Loucy (cell line): Measurements from ENCODE around the gene CNTN4.

Experiments used
- H2AFZ ChIP-seq: fragments of 200-600 bp; sonication (generic); 2 replicates; pipeline ENCODE4 v1.6.0; 2016; ENCODE audit warnings: antibody characterized with exemption, mild to moderate bottlenecking, low read length, moderate library complexity
- H3F3A ChIP-seq: fragments of 200-600 bp; 2 replicates; pipeline ENCODE4 v1.6.0; 2016; ENCODE audit warnings: antibody characterized with exemption, low read depth, mild to moderate bottlenecking
- H3K27me3 ChIP-seq: fragments of 200-600 bp; sonication (generic); 2 replicates; pipeline ENCODE4 v1.6.1; 2014; ENCODE audit warnings: low read length, mild to moderate bottlenecking; ENCODE audit not compliant: insufficient read depth, poor library complexity, severe bottlenecking
- H3K36me3 ChIP-seq: fragments of 200-600 bp; sonication (generic); 2 replicates; pipeline ENCODE4 v1.6.1; 2016; ENCODE audit warnings: low read length; ENCODE audit not compliant: insufficient read depth
- H3K4me1 ChIP-seq: fragments of 200-600 bp; sonication (generic); 2 replicates; pipeline ENCODE4 v1.5.1; 2014; ENCODE audit warnings: low read length, mild to moderate bottlenecking; ENCODE audit not compliant: insufficient read depth, poor library complexity, severe bottlenecking
- H3K4me2 ChIP-seq: fragments of 200-600 bp; sonication (generic); 2 replicates; pipeline ENCODE4 v1.6.0; 2014; ENCODE audit warnings: antibody characterized with exemption, low read length, low read depth, mild to moderate bottlenecking; ENCODE audit not compliant: poor library complexity, severe bottlenecking
- H3K4me3 ChIP-seq: fragments of 200-600 bp; sonication (generic); 2 replicates; pipeline ENCODE4 v1.5.1; 2014; ENCODE audit warnings: low read length, mild to moderate bottlenecking, mixed read lengths; ENCODE audit not compliant: poor library complexity, severe bottlenecking
- H3K79me2 ChIP-seq: fragments of 200-600 bp; sonication (generic); 2 replicates; pipeline ENCODE4 v1.6.1; 2014; ENCODE audit warnings: low read length; ENCODE audit not compliant: insufficient read depth
- H3K9ac ChIP-seq: fragments of 200-600 bp; sonication (generic); 2 replicates; pipeline ENCODE4 v1.6.0; 2014; ENCODE audit warnings: mild to moderate bottlenecking, low read depth, low read length, moderate library complexity; ENCODE audit not compliant: poor library complexity, severe bottlenecking
- H3K9me2 ChIP-seq: fragments of 200-600 bp; sonication (generic); replicated peaks from 2 replicates; pipeline ENCODE4 v1.6.1; 2016; ENCODE audit warnings: low read depth, low read length, mixed read lengths
- H3K9me3 ChIP-seq: fragments of 200-600 bp; sonication (generic); 2 replicates; pipeline ENCODE4 v1.6.1; 2014; ENCODE audit warnings: mild to moderate bottlenecking, antibody characterized with exemption, low read length, low read depth; ENCODE audit not compliant: insufficient read depth
- H4K20me1 ChIP-seq: fragments of 200-600 bp; sonication (generic); 2 replicates; pipeline ENCODE4 v1.6.0; 2014; ENCODE audit warnings: antibody characterized with exemption, low read length, mild to moderate bottlenecking; ENCODE audit not compliant: insufficient read depth, poor library complexity, severe bottlenecking
- EZH2phosphoT487 ChIP-seq: fragments of 200-600 bp; IDR thresholded peaks from 2 replicates; pipeline ENCODE4 v1.6.1; 2018; ENCODE audit warnings: antibody characterized with exemption, mild to moderate bottlenecking, moderate library complexity, borderline replicate concordance
- TF ChIP-seq, protein P1 (sequence below): fragments of 200-600 bp; sonication (generic); conservative IDR thresholded peaks from 2 replicates; pipeline ENCODE4 v1.5.1; 2014; ENCODE audit warnings: mild to moderate bottlenecking, antibody characterized with exemption, low read length

The CNTN4 gene

DNA sequence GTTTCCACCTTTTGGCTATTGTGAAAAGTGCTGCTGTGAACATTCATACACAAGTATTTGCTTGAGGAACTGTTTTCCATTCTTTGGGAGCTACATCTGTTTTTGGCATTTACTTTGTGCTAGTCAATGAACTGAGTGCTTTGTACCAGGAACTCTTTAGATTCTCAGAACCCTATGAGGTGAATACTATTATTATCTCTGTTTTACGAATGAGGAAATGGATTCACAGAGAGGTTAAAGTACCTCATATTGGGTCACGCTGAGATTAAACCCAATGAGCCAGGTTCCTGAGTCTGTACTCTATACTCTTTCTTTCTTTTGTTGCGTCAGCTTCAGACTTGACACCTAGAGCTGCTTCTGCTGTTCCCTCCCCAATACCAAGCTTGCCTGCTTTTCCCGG, 358.1 kb downstream of the CNTN4 start:
- Histone ChIP-seq H3F3A (no peaks in the 10 kb centered on the region), H3K4me2 (no peak overlapping the region), H3K27me3 (no peaks in the 10 kb centered on the region), H3K9me2 (no peaks in the 10 kb centered on the region), H3K4me3 (no peak overlapping the region), H3K36me3 (no peaks in the 10 kb centered on the region), H4K20me1 (no peaks in the 10 kb centered on the region), H3K79me2 (no peaks in the 10 kb centered on the region), H2AFZ (no peak overlapping the region), H3K9me3 (no peaks in the 10 kb centered on the region), H3K4me1 (no peaks in the 10 kb centered on the region), H3K9ac (no peak overlapping the region)
- TF ChIP-seq EZH2phosphoT487 = no peak
- TF ChIP-seq, protein P1, sequence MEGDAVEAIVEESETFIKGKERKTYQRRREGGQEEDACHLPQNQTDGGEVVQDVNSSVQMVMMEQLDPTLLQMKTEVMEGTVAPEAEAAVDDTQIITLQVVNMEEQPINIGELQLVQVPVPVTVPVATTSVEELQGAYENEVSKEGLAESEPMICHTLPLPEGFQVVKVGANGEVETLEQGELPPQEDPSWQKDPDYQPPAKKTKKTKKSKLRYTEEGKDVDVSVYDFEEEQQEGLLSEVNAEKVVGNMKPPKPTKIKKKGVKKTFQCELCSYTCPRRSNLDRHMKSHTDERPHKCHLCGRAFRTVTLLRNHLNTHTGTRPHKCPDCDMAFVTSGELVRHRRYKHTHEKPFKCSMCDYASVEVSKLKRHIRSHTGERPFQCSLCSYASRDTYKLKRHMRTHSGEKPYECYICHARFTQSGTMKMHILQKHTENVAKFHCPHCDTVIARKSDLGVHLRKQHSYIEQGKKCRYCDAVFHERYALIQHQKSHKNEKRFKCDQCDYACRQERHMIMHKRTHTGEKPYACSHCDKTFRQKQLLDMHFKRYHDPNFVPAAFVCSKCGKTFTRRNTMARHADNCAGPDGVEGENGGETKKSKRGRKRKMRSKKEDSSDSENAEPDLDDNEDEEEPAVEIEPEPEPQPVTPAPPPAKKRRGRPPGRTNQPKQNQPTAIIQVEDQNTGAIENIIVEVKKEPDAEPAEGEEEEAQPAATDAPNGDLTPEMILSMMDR = no peak

DNA sequence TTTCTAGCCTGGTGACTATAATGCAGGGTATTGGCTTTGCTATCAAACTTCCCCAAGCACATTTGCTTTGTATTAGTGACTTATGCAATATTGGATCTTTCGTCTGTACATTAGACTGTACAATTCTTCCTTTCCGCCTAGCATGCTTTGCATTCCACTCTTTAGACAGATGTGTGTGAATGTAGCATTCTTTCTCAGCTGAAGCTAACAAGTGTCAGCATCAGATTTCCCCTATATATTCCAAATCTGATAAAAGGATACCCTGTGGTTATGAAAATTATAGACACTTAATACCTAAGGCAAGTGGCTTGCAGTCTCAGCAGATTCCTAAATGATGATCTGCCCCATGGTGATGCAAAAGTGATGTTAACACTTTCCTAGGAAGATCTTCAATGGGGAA, 360.1 kb downstream of the CNTN4 start:
- H3K9me3 ChIP-seq = no peaks in the 10 kb centered on the region
- no peak overlapping the region for H3K4me3 ChIP-seq

DNA sequence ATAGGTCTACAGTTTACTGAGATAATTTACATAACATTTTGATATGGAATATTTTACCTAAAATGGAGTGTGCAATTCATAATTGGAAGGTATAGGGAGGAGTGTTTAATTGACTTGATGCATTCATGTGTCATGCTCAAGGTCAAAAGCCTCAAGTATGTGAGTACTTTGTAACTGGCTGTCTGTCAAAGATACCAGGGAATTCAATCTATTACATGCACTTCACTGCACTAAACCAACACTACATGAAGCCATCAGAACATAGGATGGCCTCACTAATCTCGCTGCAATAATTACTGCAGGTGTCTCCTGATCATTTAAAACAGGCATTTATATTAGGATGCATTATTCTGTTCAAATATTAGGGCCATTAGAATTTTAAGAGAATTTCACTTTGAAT, 367.2 kb downstream of the CNTN4 start:
- no peaks in the 10 kb centered on the region for H3K27me3 ChIP-seq
- H4K20me1 ChIP-seq = no peaks in the 10 kb centered on the region
- no peak overlapping the region for H2AFZ ChIP-seq
- H3K9ac ChIP-seq = no peak overlapping the region
- no peak overlapping the region for H3K4me2 ChIP-seq
- H3K79me2 ChIP-seq = no peaks in the 10 kb centered on the region
- TF ChIP-seq, protein P1 = no peak
- TF ChIP-seq EZH2phosphoT487 = no peak
- no peaks in the 10 kb centered on the region for H3K4me1 ChIP-seq
- H3K4me3 ChIP-seq = no peak overlapping the region
- H3K9me3 ChIP-seq = 0 out of 2 replicates have a peak, but pooled peaks cover 3% of the 10 kb centered on the region
- H3F3A ChIP-seq = no peaks in the 10 kb centered on the region
- H3K9me2 ChIP-seq = no peaks in the 10 kb centered on the region
- H3K36me3 ChIP-seq = no peaks in the 10 kb centered on the region

More for the DNA sequence above, 360.1 kb downstream of the CNTN4 start:
- Histone ChIP-seq H4K20me1 (no peaks in the 10 kb centered on the region), H3K9ac (no peak overlapping the region), H3K36me3 (no peaks in the 10 kb centered on the region), H3K4me1 (no peaks in the 10 kb centered on the region), H2AFZ (no peak overlapping the region), H3K27me3 (no peaks in the 10 kb centered on the region), H3F3A (no peaks in the 10 kb centered on the region), H3K79me2 (no peaks in the 10 kb centered on the region), H3K9me2 (no peaks in the 10 kb centered on the region), H3K4me2 (no peak overlapping the region)
- TF ChIP-seq, protein P1 = no peak
- TF ChIP-seq EZH2phosphoT487 = no peak
